ENCODE results near the gene CDX2.

DNA sequence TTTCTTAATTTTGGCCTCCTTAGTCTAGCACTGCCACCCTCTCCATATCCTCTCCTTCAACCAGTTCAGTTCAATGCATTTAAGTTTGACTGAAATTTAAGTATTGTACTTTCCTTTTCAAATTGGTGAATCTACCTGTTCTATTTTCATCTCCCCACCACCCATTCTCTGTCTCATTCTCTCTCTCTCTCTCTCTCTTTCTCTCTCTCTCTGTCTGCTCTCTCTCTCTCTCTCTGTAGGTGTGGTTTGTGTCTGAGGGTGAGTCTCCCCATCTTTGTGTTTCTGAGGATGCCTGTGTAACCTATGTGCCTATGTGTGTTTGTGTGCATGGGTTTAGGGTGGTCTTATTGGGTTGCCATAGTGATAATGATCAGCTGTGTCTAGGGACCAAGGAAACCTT, 39.2 kb downstream of the CDX2 start:
- TF ChIP-seq, protein P1, sequence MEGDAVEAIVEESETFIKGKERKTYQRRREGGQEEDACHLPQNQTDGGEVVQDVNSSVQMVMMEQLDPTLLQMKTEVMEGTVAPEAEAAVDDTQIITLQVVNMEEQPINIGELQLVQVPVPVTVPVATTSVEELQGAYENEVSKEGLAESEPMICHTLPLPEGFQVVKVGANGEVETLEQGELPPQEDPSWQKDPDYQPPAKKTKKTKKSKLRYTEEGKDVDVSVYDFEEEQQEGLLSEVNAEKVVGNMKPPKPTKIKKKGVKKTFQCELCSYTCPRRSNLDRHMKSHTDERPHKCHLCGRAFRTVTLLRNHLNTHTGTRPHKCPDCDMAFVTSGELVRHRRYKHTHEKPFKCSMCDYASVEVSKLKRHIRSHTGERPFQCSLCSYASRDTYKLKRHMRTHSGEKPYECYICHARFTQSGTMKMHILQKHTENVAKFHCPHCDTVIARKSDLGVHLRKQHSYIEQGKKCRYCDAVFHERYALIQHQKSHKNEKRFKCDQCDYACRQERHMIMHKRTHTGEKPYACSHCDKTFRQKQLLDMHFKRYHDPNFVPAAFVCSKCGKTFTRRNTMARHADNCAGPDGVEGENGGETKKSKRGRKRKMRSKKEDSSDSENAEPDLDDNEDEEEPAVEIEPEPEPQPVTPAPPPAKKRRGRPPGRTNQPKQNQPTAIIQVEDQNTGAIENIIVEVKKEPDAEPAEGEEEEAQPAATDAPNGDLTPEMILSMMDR (IDR thresholded peaks at IDR 0.05), result no peak
- TF ChIP-seq POLR2AphosphoS5 (IDR thresholded peaks at IDR 0.05; ENCODE audit: low read depth, low read length), result no peak
- TF ChIP-seq, protein P2, sequence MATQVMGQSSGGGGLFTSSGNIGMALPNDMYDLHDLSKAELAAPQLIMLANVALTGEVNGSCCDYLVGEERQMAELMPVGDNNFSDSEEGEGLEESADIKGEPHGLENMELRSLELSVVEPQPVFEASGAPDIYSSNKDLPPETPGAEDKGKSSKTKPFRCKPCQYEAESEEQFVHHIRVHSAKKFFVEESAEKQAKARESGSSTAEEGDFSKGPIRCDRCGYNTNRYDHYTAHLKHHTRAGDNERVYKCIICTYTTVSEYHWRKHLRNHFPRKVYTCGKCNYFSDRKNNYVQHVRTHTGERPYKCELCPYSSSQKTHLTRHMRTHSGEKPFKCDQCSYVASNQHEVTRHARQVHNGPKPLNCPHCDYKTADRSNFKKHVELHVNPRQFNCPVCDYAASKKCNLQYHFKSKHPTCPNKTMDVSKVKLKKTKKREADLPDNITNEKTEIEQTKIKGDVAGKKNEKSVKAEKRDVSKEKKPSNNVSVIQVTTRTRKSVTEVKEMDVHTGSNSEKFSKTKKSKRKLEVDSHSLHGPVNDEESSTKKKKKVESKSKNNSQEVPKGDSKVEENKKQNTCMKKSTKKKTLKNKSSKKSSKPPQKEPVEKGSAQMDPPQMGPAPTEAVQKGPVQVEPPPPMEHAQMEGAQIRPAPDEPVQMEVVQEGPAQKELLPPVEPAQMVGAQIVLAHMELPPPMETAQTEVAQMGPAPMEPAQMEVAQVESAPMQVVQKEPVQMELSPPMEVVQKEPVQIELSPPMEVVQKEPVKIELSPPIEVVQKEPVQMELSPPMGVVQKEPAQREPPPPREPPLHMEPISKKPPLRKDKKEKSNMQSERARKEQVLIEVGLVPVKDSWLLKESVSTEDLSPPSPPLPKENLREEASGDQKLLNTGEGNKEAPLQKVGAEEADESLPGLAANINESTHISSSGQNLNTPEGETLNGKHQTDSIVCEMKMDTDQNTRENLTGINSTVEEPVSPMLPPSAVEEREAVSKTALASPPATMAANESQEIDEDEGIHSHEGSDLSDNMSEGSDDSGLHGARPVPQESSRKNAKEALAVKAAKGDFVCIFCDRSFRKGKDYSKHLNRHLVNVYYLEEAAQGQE (IDR thresholded peaks at IDR 0.05; ENCODE audit: insufficient read depth in 1 of 2, low read depth in 2 of 2, low read length in 1 of 2), result no peak
